BJ (cell line): Measurements from ENCODE around the gene FCER1G. TPM values are rescaled to one million over a fixed set of nuclear protein-coding genes. Genes with fewer than 3 reads are reported as not detected.

ENCODE experiments used
- CTCF ChIA-PET: fragments of 350-600 bp; formaldehyde crosslinking; extraction: SDS; loops from one replicate; lab custom pipeline; 2021; ENCODE audit warnings: antibody characterized with exemption, inconsistent platforms; lab: Yijun Ruan, JAX
- POLR2A ChIA-PET: fragments of 300-600 bp; sonication (Branson Sonifier 250); formaldehyde crosslinking; extraction: SDS; loops from one replicate; lab custom pipeline; 2021; ENCODE audit warnings: antibody characterized with exemption; lab: Charles Lee
- DNase-seq: peaks from one replicate; pipeline ENCODE4 v3.0.0-alpha.2; 2011; ENCODE audit warnings: low read depth
- H3K27me3 ChIP-seq: 2 replicates; pipeline ENCODE4 v1.6.0; 2011; ENCODE audit warnings: low read length; ENCODE audit not compliant: control insufficient read depth, insufficient read depth
- H3K36me3 ChIP-seq: 2 replicates; pipeline ENCODE4 v1.5.1; 2011; ENCODE audit warnings: low read length; ENCODE audit not compliant: control insufficient read depth, insufficient read depth
- H3K4me3 ChIP-seq: 2 replicates; pipeline ENCODE4 v1.5.1; 2011; ENCODE audit warnings: low read depth, mild to moderate bottlenecking, control low read depth, low read length
- CTCF ChIP-seq: IDR thresholded peaks from 2 replicates; pipeline ENCODE4 v1.5.1; 2011; ENCODE audit warnings: low read depth, mild to moderate bottlenecking, control low read depth, inconsistent platforms, low read length, moderate library complexity; ENCODE audit not compliant: insufficient read depth
- polyA plus RNA-seq: library from polyadenylated mRNA; depleted of rRNA; stranded (reverse); fragments of >200 nt; gene quantifications from 2 replicates; pipeline ENCODE4 v1.2.3, GENCODE V29; 2011

The FCER1G gene
- polyA plus RNA-seq, 1 experiment, result 0.38 TPM

DNA sequence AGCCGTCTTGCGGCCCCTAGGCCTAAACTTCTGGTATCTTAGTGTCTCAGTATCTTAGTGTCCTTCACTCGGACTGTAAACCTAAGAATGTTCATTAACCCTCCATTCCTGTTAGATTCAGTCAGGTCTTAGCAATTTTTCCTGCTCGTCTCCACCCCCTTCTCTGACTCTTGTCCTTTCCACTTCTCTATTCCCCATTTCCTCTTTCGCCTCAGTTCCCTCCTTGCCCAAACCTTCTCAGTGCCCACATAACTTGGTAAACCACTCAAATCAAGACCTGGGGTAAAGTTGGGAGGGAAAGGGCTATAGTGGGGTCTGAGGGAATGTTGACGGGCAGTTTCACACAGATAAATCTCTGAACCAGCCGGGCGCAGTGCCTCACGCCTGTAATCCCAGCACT, 726 bp upstream of the FCER1G start:
- ChIA-PET POLR2A (no interaction called here), CTCF (interaction anchor here (1.2 kb wide), 1 partner anchor 77 kb away, joined by 4 read pairs; no protein-coding TSS in a partner anchor)
- peaks cover 31% of the 10 kb centered on the region for H3K36me3 ChIP-seq
- no peaks in the 10 kb centered on the region for H3K27me3 ChIP-seq
- no peak for DNase-seq
- no peak for TF ChIP-seq CTCF
- no peak overlapping the region for H3K4me3 ChIP-seq

DNA sequence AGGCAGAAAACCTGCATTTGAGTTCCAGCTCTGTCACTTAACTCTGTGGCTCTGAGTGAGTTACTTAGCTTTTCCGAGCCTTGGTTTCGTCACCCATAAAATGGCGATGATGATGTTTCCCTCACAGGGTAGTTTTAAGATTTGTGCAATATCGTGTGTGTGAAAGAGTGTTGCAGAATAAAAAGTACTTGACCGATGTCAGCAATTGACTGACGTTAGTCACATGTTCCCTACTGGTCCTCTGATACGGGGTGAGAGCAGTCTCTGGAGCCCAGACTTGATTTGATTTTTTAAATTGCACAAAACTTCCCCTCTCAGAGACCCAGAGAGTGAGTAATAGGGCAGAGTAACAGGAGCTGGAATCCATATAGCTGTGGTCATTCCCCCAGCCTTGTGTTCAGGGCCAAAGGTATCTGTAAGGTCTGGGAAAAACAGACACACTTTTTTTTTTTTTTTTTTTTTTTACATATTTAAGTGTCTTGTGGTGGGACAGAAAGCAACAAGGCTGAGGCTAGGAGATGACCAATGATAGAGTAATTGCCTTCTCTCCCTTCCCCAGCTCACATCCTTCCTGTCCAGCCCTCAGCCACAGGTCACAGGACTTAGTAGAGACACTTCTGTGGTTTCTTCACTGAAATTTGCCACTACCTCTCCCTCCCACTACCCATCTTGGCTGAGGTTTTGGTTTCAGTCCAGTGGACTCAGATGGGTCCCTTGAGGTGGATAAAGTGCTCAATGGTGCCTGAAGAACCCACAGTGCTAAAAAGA, 2.0 kb downstream of the FCER1G start:
- peak; percentile 46 for DNase-seq
- Histone ChIP-seq H3K36me3 (peaks cover 20% of the 10 kb centered on the region), H3K27me3 (no peaks in the 10 kb centered on the region), H3K4me3 (no peak overlapping the region)
- no peak for TF ChIP-seq CTCF
- ChIA-PET POLR2A (interaction anchor here (0.6 to 0.8 kb wide), 3 partner anchors 92 to 1620 kb away, joined by 3 to 4 read pairs (median 3); no protein-coding TSS in a partner anchor), CTCF (interaction anchor here (0.6 to 4.5 kb wide), 7 partner anchors 10 to 165 kb away, joined by 3 to 55 read pairs (median 3); partner anchors contain the start of gene TOMM40L)

GRCh38 chr1:161217831-161218230, 2.7 kb downstream of the FCER1G start:
- CTCF ChIA-PET, result interaction anchor here (4.5 kb wide), 1 partner anchor 10 kb away, joined by 55 read pairs; the partner anchor contains the start of gene TOMM40L
- TF ChIP-seq CTCF, result no peak
- H3K36me3 ChIP-seq, result peaks cover 17% of the 10 kb centered on the region
- H3K4me3 ChIP-seq, result no peak overlapping the region
- no peaks in the 10 kb centered on the region for H3K27me3 ChIP-seq
- no peak for DNase-seq
- POLR2A ChIA-PET, result no interaction called here

DNA sequence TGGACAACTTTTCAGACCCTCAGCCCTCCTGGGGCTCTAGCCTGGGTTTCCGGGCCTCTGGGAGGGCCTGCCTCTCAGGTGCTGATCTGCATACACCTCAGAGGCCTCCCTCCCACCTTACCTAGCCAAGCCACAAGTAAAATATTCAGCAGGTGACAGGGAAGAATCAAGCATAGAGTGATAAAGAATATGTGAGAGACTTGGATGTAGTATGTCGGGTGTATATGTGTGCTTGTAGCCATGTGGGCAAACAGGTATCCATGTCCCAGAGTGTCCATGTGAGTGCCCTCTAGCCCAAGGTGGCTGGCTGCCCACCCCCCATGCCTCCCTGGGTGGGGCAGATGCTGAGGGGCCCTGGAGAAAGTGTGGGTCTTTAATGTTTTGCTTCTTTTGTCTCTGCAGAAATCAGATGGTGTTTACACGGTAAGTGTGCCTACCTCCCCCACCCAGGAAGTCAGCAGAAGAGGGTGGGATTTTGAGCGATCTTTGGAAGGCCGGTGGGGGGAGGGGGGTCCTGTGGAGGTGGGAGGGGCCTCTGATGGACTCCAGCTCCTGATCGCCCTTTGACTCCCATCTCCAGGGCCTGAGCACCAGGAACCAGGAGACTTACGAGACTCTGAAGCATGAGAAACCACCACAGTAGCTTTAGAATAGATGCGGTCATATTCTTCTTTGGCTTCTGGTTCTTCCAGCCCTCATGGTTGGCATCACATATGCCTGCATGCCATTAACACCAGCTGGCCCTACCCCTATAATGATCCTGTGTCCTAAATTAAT, 3.4 kb downstream of the FCER1G start:
- Histone ChIP-seq H3K36me3 (peaks cover 13% of the 10 kb centered on the region), H3K4me3 (no peak overlapping the region), H3K27me3 (no peaks in the 10 kb centered on the region)
- CTCF ChIA-PET, result interaction anchor here (2.9 to 4.5 kb wide), 2 partner anchors 9 kb away, joined by 20 to 55 read pairs; partner anchors contain the start of gene TOMM40L
- TF ChIP-seq CTCF, result no peak
- no peak for DNase-seq
- POLR2A ChIA-PET, result no interaction called here
